GM23248 (cell line): ENCODE results near the gene CIAPIN1.

ENCODE experiments used
- EZH2 ChIP-seq: fragments of 200-600 bp; sonication (generic); IDR thresholded peaks from 2 replicates; pipeline ENCODE4 v1.6.1; 2018; ENCODE audit warnings: antibody characterized with exemption, mild to moderate bottlenecking; ENCODE audit not compliant: insufficient read depth, poor library complexity, severe bottlenecking
- EZH2phosphoT487 ChIP-seq: fragments of 200-600 bp; sonication (generic); IDR thresholded peaks from 2 replicates; pipeline ENCODE4 v1.6.1; 2018; ENCODE audit warnings: antibody characterized with exemption, moderate library complexity, mild to moderate bottlenecking, low read depth; ENCODE audit not compliant: insufficient read depth

DNA sequence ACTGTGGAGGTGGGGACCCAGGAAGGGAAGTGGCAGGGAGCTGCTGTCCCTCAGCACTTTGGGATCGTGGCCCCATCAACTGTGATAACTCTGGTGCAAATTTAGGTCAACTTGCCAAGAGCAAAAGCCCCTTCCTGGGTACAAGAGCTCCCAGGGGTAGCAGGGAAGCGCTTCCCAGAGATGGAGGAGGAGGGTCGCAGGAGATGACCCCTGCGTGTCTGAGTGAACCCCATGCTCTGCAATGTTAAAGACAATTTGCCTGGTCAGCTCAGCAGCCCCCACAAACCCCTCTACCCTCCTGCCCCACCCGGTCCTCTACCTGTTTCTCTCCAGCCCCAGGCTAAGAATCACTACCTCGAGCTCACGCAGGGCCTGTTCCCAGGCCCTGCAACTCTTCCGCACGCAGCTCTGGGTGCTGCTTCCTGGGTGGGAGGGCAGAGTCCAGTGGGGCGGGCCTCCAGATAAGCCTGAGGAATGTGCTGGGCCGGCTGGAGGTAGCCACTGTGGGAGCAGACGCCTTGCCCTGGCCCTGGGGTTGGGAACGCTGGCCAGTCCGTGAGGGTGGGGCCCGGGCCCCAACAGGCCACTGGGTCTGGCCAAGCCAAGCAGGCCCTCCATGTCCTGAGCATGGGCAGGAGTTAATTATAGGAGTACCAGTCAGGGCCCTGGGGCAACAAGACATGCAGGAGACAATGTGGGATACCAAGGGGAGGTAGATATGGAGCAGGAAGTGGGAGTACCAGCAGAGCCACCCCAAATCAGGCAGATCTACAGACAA lies 33.0 kb upstream of the CIAPIN1 start:
- TF ChIP-seq EZH2phosphoT487, result no peak
- no peak for TF ChIP-seq EZH2
